Activated CD4-positive, alpha-beta T cell treated with anti-CD3 and anti-CD28 coated beads for 36 hours (primary cell): ENCODE measurements around the gene TBRG4. TPM values are rescaled to one million over a fixed set of nuclear protein-coding genes. Genes with fewer than 3 reads are reported as not detected.

Experiments
- ATAC-seq: fragments of 200-7000 bp; cut with Tn5 transposase; one replicate; pipeline ENCODE4 v1.10.0; 2021; ENCODE audit warnings: mild to moderate bottlenecking, moderate library complexity
- CTCF ChIA-PET: fragments of 350-600 bp; sonication (Branson Sonifier 250); formaldehyde crosslinking; loops from one replicate; lab custom pipeline; 2021; ENCODE audit warnings: antibody characterized with exemption; lab: Charles Lee
- POLR2A ChIA-PET: fragments of 350-600 bp; sonication (Branson Sonifier 250); formaldehyde crosslinking; loops from one replicate; lab custom pipeline; 2021; ENCODE audit warnings: antibody characterized with exemption, inconsistent platforms; lab: Charles Lee
- DNase-seq: peaks from one replicate; pipeline ENCODE4 v3.0.0-alpha.2; 2020
- H3K27ac Mint-ChIP-seq: one replicate; pipeline ENCODE4 v1.8.0; 2021; ENCODE audit warnings: mixed read lengths
- H3K27me3 Mint-ChIP-seq: one replicate; pipeline ENCODE4 v1.8.0; 2021; ENCODE audit warnings: mixed read lengths
- H3K36me3 Mint-ChIP-seq: one replicate; pipeline ENCODE4 v1.8.0; 2021; ENCODE audit warnings: low read depth, mixed read lengths
- H3K4me1 Mint-ChIP-seq: one replicate; pipeline ENCODE4 v1.8.0; 2021; ENCODE audit warnings: mixed read lengths
- H3K4me3 Mint-ChIP-seq: one replicate; pipeline ENCODE4 v1.8.0; 2021; ENCODE audit warnings: mild to moderate bottlenecking, moderate library complexity, mixed read lengths
- H3K9me3 Mint-ChIP-seq: one replicate; pipeline ENCODE4 v1.8.0; 2021; ENCODE audit warnings: low read depth, mixed read lengths
- intact Hi-C, 2 experiments: fragments of 100-400 bp; cut with DNase I in 1 of 2; cut with micrococcal nuclease in 1 of 2; formaldehyde crosslinking; loops; one replicate each; pipeline versions ENCODE4 v1.14.2 to v1.15.1; 2022 to 2024; cut with DNase I, micrococcal nuclease
- total RNA-seq, 2 experiments: library from RNA; stranded (reverse); gene quantifications; one replicate each; pipeline ENCODE4 v1.2.3, GENCODE V29; 2021

Gene TBRG4
- total RNA-seq, 2 experiments from 2014 or later: 158 to 163 TPM

DNA sequence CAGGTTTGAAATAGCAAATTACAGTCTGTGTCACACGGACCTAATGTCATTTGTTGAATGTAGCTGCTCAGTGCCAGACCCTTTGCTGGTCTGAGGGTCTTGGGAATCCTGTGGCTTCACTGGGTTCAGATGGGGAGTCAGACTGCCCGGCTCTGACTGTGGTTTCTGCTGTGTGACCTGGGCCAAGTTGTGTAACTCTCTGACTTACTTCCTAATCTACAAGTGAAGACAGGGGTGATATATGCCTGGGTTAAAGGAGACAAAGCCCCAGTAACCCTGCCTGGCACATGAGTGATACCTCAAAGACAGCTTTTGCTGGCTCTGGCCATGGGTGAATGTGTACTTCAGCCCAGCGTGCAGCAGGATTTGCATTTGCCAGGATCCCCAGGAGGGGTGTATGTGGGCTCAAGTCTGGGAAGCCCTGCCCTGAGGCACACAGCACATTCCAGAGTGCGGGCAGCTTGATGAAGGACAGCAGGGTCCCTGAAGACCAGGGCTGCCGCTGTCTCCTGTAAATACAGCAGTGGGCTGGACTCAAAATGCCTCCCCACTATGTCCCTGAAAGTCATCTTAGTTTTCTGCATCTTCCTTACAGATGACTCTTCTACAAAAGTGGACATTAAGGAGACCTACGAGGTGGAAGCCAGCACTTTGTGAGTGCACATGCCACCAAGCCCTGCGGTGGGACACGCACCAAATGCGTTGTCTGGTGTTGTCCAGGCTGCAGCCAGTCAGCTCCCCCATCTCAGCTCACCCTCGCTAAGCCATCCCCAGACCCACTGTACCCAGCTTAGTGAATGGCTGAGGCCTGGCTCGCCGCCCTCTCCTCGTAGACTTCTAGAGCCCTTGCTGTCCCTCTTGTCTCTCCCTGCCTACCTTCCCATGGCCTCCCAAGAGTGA, 39.1 kb downstream of the TBRG4 start:
- DNase-seq (no peak), ATAC-seq (no peak)
- CTCF ChIA-PET: interaction anchor here (0.7 to 1.7 kb wide), 4 partner anchors 31 to 98 kb away, joined by 3 to 6 read pairs (median 3); no protein-coding TSS in a partner anchor
- intact Hi-C loops: no loop called here
- POLR2A ChIA-PET: no interaction called here
- Mint-ChIP-seq H3K36me3 (peaks cover 53% of the 10 kb centered on the region), H3K4me1 (no peaks in the 10 kb centered on the region), H3K4me3 (no peak overlapping the region), H3K9me3 (no peaks in the 10 kb centered on the region), H3K27me3 (no peaks in the 10 kb centered on the region), H3K27ac (peak overlapping the region; percentile 25)

DNA sequence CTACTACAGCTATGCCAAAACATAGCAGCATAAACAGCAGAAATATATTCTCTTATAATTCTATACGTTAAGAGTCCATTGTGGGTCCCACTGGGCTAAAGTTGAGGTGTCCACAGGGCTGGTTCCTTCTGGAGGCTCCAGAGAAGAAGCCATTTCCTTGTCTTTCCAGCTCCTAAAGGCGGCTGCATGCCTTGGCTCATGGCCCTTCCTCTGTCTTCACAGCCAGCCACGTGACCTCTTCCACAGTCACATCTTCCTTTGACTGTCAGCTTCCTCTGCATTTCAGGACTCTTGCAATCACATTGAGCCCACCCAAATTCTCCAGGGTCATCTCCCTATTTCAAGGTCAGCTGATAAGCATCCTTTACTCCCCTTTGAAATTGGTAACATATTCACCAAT, 40.0 kb downstream of the TBRG4 start:
- no peak for ATAC-seq
- Mint-ChIP-seq H3K4me3 (no peak overlapping the region), H3K27me3 (no peaks in the 10 kb centered on the region), H3K9me3 (no peaks in the 10 kb centered on the region), H3K36me3 (peaks cover 54% of the 10 kb centered on the region), H3K4me1 (no peaks in the 10 kb centered on the region), H3K27ac (no peak overlapping the region)
- ChIA-PET CTCF (interaction anchor here (1.6 to 1.7 kb wide), 2 partner anchors 44 to 97 kb away, joined by 3 to 6 read pairs; no protein-coding TSS in a partner anchor), POLR2A (no interaction called here)
- DNase-seq: no peak
- intact Hi-C loops: no loop called here

DNA sequence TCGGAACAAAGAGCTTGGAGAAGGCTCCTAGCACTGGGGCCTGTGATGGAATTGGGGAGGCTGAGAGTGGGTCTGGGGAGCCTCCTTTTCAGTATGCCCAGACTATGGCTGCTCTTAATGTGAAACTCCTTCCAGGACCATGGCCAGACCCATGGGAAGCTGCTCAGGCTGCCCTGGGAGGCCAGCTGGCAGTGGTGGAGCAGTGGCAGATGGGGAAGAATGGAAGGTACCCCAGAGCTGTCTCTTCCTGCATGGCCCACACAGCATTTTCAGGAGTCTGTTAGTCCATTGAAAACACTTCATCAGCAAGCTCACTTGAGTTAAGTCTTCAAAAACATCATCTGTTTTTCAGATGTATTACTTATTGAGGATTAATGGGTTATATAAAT, 41.2 kb downstream of the TBRG4 start:
- intact Hi-C loops: no loop called here
- ATAC-seq (no peak), DNase-seq (no peak)
- H3K27me3 Mint-ChIP-seq: no peaks in the 10 kb centered on the region
- CTCF ChIA-PET: interaction anchor here (0.6 to 1.7 kb wide), 3 partner anchors 43 to 66 kb away, joined by 3 to 5 read pairs (median 3); no protein-coding TSS in a partner anchor
- POLR2A ChIA-PET: interaction anchor here (0.6 to 1.3 kb wide), 2 partner anchors 38 to 43 kb away, joined by 3 to 9 read pairs; no protein-coding TSS in a partner anchor
- no peak overlapping the region for H3K4me3 Mint-ChIP-seq
- peaks cover 56% of the 10 kb centered on the region for H3K36me3 Mint-ChIP-seq
- H3K27ac Mint-ChIP-seq: no peak overlapping the region
- peaks cover 5% of the 10 kb centered on the region for H3K4me1 Mint-ChIP-seq
- no peaks in the 10 kb centered on the region for H3K9me3 Mint-ChIP-seq

DNA sequence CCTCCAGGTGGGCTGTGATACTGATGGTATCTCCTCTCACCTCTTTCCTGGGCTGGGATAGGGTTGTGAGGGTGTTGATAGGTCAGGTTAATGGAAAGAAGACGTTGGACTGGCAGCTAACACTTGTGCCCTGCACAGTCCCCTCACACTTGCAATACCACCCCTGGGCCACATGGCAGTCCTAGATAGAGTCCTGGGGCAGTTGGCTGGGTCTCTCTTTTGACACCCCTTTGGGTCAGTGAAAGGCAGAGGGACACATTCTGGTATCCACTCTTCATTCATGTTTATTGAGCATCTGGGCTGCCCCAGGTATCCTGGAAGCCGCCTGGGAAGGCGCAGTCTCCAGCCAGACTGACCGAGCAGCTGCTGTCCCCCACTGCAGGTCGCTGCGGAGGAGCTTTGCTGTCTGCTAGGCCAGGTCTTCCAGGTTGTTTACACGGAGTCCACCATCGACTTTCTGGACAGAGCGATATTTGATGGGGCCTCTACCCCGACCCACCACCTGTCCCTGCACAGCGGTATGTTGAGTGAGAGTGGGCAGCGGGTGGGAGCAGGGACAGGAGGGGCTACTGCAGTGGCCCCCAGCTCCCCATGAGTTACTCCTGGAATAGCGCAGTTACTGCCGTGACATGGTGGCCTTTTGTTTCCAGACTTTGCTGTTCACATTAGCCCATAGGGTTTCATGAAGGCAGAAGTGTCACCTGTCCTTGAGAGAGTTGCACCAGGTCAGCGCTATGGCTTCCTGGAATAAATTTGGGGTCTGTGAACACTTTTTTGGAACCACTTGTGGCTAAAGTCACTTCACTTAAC, 41.8 kb downstream of the TBRG4 start:
- Mint-ChIP-seq H3K9me3 (no peaks in the 10 kb centered on the region), H3K36me3 (peaks cover 53% of the 10 kb centered on the region), H3K4me1 (peaks cover 5% of the 10 kb centered on the region), H3K27ac (no peak overlapping the region), H3K4me3 (no peak overlapping the region), H3K27me3 (no peaks in the 10 kb centered on the region)
- intact Hi-C loops: no loop called here
- DNase-seq: no peak
- ChIA-PET POLR2A (interaction anchor here (1.3 kb wide), 1 partner anchor 42 kb away, joined by 3 read pairs; no protein-coding TSS in a partner anchor), CTCF (interaction anchor here (0.6 to 1.6 kb wide), 4 partner anchors 11 to 827 kb away, joined by 3 to 5 read pairs (median 4); no protein-coding TSS in a partner anchor)
- peak; percentile 42 for ATAC-seq

DNA sequence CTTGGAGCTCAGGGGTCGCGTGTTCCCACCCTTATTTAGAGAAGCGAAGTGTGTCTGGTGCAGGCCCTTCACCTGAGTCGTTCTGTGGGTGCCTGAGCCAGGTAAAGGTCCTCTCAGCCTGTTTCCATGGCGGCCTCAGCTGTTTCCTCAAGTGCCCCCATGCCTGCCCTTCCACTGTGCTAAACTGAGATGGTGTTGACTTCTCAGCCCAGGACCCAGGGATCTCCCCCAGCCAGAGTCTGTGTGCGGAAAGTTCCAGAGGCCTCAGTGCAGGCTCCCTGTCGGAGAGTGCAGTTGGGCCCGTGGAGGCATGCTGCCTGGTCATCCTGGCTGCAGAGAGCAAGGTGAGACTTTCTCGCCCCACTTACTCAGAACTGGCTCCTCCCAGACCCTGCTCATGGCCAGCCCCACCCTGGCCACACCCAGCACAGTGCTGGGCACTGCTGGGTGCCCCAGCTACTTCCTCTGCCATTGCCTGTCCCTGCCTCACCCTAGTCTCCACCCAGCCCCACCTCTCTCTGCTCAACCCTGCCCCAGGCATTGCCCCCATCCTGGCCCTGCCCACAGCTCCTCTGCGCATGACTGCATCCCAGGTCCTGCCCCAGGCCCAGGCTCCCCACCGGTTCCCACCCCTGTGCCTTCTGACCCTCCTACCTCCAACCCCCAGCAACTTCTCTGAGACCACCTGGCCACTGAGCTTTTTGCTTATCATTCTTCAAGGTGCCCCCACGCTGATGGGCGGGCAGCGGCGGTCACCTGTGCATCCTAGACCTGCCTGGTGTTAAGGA, 43.1 kb downstream of the TBRG4 start:
- POLR2A ChIA-PET: no interaction called here

DNA sequence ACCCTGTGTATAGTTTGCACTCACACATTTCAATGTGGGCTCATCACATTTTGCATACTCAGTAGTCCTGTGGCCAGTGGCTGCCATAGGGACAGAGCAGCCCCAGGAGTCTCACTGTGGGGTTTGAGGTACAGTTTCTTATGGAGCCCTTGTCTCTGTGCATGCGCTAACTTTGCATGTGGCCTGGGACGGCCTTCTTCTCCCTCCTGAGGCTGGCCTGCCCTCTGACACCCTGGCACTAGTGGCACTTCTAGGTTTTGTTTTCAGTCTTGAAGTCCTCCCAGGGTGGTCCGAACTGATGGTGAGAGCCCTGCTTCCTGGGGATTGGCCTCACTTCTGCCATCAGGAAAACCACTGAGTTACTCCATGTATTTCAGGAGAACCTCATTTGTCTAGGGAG, 43.9 kb downstream of the TBRG4 start:
- H3K4me3 Mint-ChIP-seq: no peak overlapping the region
- ChIA-PET POLR2A (no interaction called here), CTCF (interaction anchor here (1.0 kb wide), 2 partner anchors 69 to 194 kb away, joined by 3 to 5 read pairs; no protein-coding TSS in a partner anchor)
- no peaks in the 10 kb centered on the region for H3K9me3 Mint-ChIP-seq
- ATAC-seq (no peak), DNase-seq (no peak)
- intact Hi-C loops: no loop called here
- peaks cover 11% of the 10 kb centered on the region for H3K4me1 Mint-ChIP-seq
- peaks cover 49% of the 10 kb centered on the region for H3K36me3 Mint-ChIP-seq
- H3K27me3 Mint-ChIP-seq: no peaks in the 10 kb centered on the region
- H3K27ac Mint-ChIP-seq: no peak overlapping the region

More for the DNA sequence above, 43.1 kb downstream of the TBRG4 start:
- Mint-ChIP-seq H3K4me1 (peaks cover 9% of the 10 kb centered on the region), H3K9me3 (no peaks in the 10 kb centered on the region), H3K36me3 (peaks cover 53% of the 10 kb centered on the region), H3K4me3 (no peak overlapping the region), H3K27me3 (no peaks in the 10 kb centered on the region), H3K27ac (no peak overlapping the region)
- intact Hi-C loops: no loop called here
- CTCF ChIA-PET: interaction anchor here (0.5 to 1.6 kb wide), 4 partner anchors 10 to 826 kb away, joined by 3 to 5 read pairs (median 4); no protein-coding TSS in a partner anchor
- DNase-seq (no peak), ATAC-seq (no peak)

DNA sequence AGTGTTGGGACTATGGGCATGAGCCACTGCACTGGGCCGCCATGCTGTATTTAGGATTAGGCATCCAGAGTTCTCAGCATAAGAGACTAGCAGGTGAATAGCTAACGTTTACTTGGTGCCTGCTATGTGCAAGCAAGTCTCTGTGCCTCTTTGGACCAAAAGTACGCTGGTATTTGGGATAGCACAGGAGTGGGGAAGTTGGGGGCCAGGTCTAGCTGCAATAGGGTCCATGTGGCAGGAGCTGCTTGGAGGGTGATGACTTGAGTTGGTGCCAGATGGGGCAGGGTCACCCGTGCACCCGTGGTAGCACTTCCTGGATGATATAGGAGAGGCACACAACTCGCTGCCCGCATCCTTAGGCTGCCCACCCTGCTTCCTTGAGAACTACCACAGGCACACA, 45.1 kb downstream of the TBRG4 start:
- no peak for ATAC-seq
- no peaks in the 10 kb centered on the region for H3K9me3 Mint-ChIP-seq
- CTCF ChIA-PET: no interaction called here
- H3K27me3 Mint-ChIP-seq: no peaks in the 10 kb centered on the region
- H3K4me1 Mint-ChIP-seq: peaks cover 19% of the 10 kb centered on the region
- POLR2A ChIA-PET: interaction anchor here (0.5 kb wide), 1 partner anchor 271 kb away, joined by 3 read pairs; no protein-coding TSS in a partner anchor
- H3K4me3 Mint-ChIP-seq: no peak overlapping the region
- no peak for DNase-seq
- H3K36me3 Mint-ChIP-seq: peaks cover 55% of the 10 kb centered on the region
- intact Hi-C loops: no loop called here
- no peak overlapping the region for H3K27ac Mint-ChIP-seq

DNA sequence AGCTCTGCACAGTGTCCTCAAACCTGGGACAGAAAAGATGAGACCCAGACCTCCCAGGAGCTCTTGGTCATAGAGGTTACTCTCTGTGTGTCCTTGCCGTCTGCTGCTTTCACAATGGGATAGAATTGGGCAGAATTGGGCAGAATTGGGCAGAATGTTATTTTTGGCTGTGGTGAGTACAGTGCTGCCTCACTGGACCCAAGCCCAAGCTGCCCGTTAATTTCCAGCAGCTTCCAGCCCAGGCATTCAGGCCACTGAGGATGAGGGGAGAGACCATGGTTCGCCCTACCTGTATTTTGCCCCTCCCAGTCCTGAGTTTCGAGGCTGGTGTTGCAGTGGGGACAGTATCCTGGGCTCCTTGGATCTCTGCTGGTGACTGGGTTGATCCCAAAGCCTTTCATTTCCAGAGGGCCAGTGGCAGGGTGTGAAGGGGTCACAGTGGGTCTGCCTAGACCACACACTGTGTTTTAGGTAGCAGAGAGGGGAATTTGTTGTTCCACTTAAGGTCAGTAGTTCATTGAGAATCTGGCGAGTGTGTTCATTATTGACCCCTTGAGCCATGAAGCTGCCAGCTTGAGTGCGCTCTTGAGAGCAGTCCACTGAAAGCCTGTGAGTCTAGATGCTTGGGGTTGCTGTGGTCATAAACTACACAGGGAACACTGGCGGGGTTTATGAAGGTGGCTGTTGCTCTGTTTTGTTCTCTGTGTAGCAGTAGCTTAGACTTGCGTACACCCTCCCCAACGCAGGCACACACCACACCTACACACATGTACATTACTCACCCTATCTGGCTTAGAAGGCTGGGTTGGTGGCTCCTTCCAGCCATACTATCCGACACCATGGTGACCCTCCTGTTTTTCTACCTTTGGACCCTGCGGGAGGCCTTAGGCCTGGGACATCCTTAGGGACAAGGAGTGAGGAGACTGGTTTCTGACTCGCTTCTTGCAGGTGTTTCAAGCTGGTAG, 46.2 kb downstream of the TBRG4 start:
- POLR2A ChIA-PET: no interaction called here
- ATAC-seq: no peak
- intact Hi-C loops: no loop called here
- Mint-ChIP-seq H3K4me3 (no peak overlapping the region), H3K9me3 (no peaks in the 10 kb centered on the region), H3K36me3 (peaks cover 56% of the 10 kb centered on the region), H3K27me3 (no peaks in the 10 kb centered on the region), H3K27ac (no peak overlapping the region), H3K4me1 (peaks cover 29% of the 10 kb centered on the region)
- CTCF ChIA-PET: interaction anchor here (0.7 kb wide), 1 partner anchor 297 kb away, joined by 4 read pairs; no protein-coding TSS in a partner anchor
- no peak for DNase-seq

DNA sequence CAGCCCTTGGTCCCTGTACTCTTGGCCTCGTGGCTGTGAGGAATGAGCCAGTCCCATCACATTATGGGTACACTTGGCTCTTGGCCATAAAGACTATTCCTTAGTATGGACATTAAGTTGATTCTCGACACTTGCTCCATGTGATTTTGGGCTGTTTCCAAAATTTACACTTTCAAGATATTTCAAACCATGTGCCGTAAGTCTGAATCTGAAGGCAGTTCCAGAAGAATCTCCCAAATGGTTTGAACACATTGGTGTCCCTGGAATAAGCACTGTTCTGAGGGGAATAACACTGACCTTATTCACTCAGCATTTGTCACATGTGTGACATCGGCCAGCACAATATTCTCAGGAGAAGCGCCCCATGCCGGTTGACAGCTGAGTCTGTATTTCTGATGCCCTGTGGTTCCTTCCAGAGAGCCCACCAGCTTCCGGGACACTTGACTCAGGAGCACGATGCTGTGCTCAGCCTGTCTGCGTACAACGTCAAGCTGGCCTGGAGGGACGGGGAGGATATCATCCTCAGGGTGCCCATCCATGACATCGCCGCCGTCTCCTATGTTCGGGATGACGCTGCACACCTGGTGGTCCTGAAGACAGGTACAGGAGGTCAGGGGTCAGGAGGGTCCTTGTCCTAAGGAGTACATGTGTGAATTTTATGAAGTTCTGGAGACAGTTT, 47.3 kb downstream of the TBRG4 start:
- H3K27me3 Mint-ChIP-seq: no peaks in the 10 kb centered on the region
- no peak for ATAC-seq
- ChIA-PET POLR2A (no interaction called here), CTCF (interaction anchor here (1.0 kb wide), 1 partner anchor 37 kb away, joined by 3 read pairs; no protein-coding TSS in a partner anchor)
- no peaks in the 10 kb centered on the region for H3K9me3 Mint-ChIP-seq
- intact Hi-C loops: no loop called here
- no peak overlapping the region for H3K4me3 Mint-ChIP-seq
- peaks cover 47% of the 10 kb centered on the region for H3K36me3 Mint-ChIP-seq
- peak overlapping the region; percentile 31 for H3K27ac Mint-ChIP-seq
- H3K4me1 Mint-ChIP-seq: peaks cover 40% of the 10 kb centered on the region
- DNase-seq: no peak
